Measurements from ENCODE around the gene UVRAG. TPM values are rescaled to one million over a fixed set of nuclear protein-coding genes. Genes with fewer than 3 reads are reported as not detected.

UVRAG gene
- total RNA-seq, 1 experiment from 2014 or later, result 29.5 TPM

DNA sequence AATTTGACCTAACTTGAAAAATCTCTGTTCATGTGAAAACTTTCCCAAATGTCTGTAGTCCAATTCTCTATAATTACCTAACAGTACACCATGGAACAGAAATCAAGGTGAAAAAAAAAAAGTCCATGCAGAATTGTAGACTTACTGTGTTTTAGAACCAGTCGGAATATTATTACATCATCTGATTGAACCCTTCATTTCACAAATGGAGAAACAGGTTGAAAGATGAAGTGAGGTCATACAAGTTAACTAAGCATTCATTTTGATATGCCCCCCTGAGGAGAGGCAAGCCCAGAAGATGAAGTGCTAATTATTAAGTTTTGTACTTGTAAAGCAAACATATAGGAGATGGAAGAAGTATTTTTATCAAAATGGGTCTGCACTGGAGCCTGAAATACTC is 211.9 kb downstream of the UVRAG start:
- DNase-seq (ENCODE audit: low read depth, low spot score) (no peak), ATAC-seq (no peak)
- Histone ChIP-seq H3K9me3 (ENCODE audit: control insufficient read depth, insufficient read depth, low read depth, low read length) (peaks cover 20% of the 10 kb centered on the region; the same call in 1 of the 2 replicates), H3K27me3 (ENCODE audit: control insufficient read depth, insufficient read depth, low read length) (no peaks in the 10 kb centered on the region), H3K27ac (ENCODE audit: low read length) (no peak overlapping the region; the same call in 1 of the 2 replicates), H3K4me1 (ENCODE audit: control insufficient read depth, insufficient read depth, low read length) (peaks cover 36% of the 10 kb centered on the region), H3K4me3 (ENCODE audit: low read depth in 2 of 2, low read length in 2 of 2) (no peak overlapping the region), H3K36me3 (ENCODE audit: control insufficient read depth, insufficient read depth, low read length) (no peaks in the 10 kb centered on the region)
- TF ChIP-seq CTCF (IDR thresholded peaks at IDR 0.05) (no peak), TCF7L2 (IDR thresholded peaks at IDR 0.05; ENCODE audit: low read depth, low read length) (no peak), SIN3A (IDR thresholded peaks at IDR 0.05; ENCODE audit: borderline replicate concordance, insufficient read depth, low read depth, low read length) (no peak), POLR2AphosphoS5 (IDR thresholded peaks at IDR 0.05; ENCODE audit: low read depth, low read length) (no peak)
- TF ChIP-seq, protein P1, sequence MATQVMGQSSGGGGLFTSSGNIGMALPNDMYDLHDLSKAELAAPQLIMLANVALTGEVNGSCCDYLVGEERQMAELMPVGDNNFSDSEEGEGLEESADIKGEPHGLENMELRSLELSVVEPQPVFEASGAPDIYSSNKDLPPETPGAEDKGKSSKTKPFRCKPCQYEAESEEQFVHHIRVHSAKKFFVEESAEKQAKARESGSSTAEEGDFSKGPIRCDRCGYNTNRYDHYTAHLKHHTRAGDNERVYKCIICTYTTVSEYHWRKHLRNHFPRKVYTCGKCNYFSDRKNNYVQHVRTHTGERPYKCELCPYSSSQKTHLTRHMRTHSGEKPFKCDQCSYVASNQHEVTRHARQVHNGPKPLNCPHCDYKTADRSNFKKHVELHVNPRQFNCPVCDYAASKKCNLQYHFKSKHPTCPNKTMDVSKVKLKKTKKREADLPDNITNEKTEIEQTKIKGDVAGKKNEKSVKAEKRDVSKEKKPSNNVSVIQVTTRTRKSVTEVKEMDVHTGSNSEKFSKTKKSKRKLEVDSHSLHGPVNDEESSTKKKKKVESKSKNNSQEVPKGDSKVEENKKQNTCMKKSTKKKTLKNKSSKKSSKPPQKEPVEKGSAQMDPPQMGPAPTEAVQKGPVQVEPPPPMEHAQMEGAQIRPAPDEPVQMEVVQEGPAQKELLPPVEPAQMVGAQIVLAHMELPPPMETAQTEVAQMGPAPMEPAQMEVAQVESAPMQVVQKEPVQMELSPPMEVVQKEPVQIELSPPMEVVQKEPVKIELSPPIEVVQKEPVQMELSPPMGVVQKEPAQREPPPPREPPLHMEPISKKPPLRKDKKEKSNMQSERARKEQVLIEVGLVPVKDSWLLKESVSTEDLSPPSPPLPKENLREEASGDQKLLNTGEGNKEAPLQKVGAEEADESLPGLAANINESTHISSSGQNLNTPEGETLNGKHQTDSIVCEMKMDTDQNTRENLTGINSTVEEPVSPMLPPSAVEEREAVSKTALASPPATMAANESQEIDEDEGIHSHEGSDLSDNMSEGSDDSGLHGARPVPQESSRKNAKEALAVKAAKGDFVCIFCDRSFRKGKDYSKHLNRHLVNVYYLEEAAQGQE (IDR thresholded peaks at IDR 0.05; ENCODE audit: insufficient read depth in 1 of 2, low read depth in 2 of 2, low read length in 1 of 2), result no peak
- CTCF ChIA-PET, result no interaction called here
- in situ Hi-C loops (cut with HindIII; ENCODE audit: low pct_unique_long_range_greater_than_20kb, low sequenced_read_pairs) (no loop called here), intact Hi-C loops (cut with micrococcal nuclease; ENCODE audit: unreplicated experiment) (no loop called here)
- POLR2A ChIA-PET, result no interaction called here
- no TSS peak for BruUV-seq (replicated peaks)

DNA sequence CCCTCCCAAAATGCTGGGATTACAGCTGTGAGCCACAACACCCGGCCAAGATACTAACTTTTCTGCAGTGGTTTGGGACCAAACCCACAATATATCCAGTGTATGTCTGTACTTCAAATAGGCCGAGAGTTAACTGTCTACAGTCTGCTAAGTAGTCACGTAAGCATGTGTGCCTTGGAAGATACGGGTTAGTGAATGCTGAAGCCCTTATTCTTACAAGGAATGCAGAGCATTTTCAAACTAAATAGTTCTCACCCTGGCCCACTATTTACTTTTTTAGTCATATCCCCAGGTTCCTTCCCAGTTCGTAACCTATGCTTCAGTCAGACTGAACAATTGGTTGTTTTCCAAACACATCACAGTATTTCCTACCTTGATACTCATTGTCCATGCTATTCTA is 215.3 kb downstream of the UVRAG start:
- peaks cover 42% of the 10 kb centered on the region for H3K4me1 ChIP-seq (ENCODE audit: control insufficient read depth, insufficient read depth, low read length)
- in situ Hi-C loops (cut with HindIII; ENCODE audit: low pct_unique_long_range_greater_than_20kb, low sequenced_read_pairs), result no loop called here
- intact Hi-C loops (cut with micrococcal nuclease; ENCODE audit: unreplicated experiment), result no loop called here
- H3K27me3 ChIP-seq (ENCODE audit: control insufficient read depth, insufficient read depth, low read length), result no peaks in the 10 kb centered on the region
- H3K27ac ChIP-seq (ENCODE audit: low read length), result peak overlapping the region; percentile 77
- peak overlapping the region in 1 of 2 experiments; percentile 14; a peak in 2 of 4 replicates for H3K4me3 ChIP-seq (ENCODE audit: low read depth in 2 of 2, low read length in 2 of 2)
- ChIA-PET POLR2A (no interaction called here), CTCF (no interaction called here)
- TF ChIP-seq TCF7L2 (IDR thresholded peaks at IDR 0.05; ENCODE audit: low read depth, low read length) (peak; percentile 89), CTCF (IDR thresholded peaks at IDR 0.05) (no peak), POLR2AphosphoS5 (IDR thresholded peaks at IDR 0.05; ENCODE audit: low read depth, low read length) (0 out of 2 replicates have a peak, but pooled peaks have one; percentile 23)
- peak; percentile 89 for DNase-seq (ENCODE audit: low read depth, low spot score)
- peak; percentile 95 for ATAC-seq
- H3K9me3 ChIP-seq (ENCODE audit: control insufficient read depth, insufficient read depth, low read depth, low read length), result peaks cover 13% of the 10 kb centered on the region; the same call in 1 of the 2 replicates
- H3K36me3 ChIP-seq (ENCODE audit: control insufficient read depth, insufficient read depth, low read length), result no peaks in the 10 kb centered on the region
- no TSS peak for BruUV-seq (replicated peaks)

Data from Panc1 (cell line).